Smooth muscle cell (in vitro differentiated cells): ENCODE data around the gene RPN2. TPM values are rescaled to one million over a fixed set of nuclear protein-coding genes. Genes with fewer than 3 reads are reported as not detected.

ENCODE experiments used
- DNase-seq: peaks from one replicate; lab custom pipeline; 2025; ENCODE audit not compliant: unreplicated experiment; lab: John Stamatoyannopoulos, UW
- H2AFZ ChIP-seq: fragments of 200-600 bp; sonication (generic); 2 replicates; pipeline ENCODE4 v1.6.0; 2016; ENCODE audit warnings: antibody characterized with exemption, low read depth, mild to moderate bottlenecking
- H3F3A ChIP-seq: fragments of 200-600 bp; sonication (generic); 2 replicates; pipeline ENCODE4 v1.6.0; 2017; ENCODE audit warnings: antibody characterized with exemption, low read depth
- H3K27ac ChIP-seq: fragments of 200-600 bp; sonication (generic); 2 replicates; pipeline ENCODE4 v1.5.1; 2016; ENCODE audit warnings: low read depth, mild to moderate bottlenecking
- H3K27me3 ChIP-seq: fragments of 200-600 bp; sonication (generic); 2 replicates; pipeline ENCODE4 v1.6.1; 2016; ENCODE audit warnings: low read depth, mild to moderate bottlenecking
- H3K36me3 ChIP-seq: fragments of 200-600 bp; sonication (generic); 2 replicates; pipeline ENCODE4 v1.5.1; 2016; ENCODE audit warnings: low read depth
- H3K4me1 ChIP-seq: fragments of 200-600 bp; sonication (generic); 2 replicates; pipeline ENCODE4 v1.5.1; 2016; ENCODE audit warnings: low read depth
- H3K4me2 ChIP-seq: fragments of 200-600 bp; sonication (generic); 2 replicates; pipeline ENCODE4 v1.6.0; 2016; ENCODE audit warnings: mild to moderate bottlenecking
- H3K4me3 ChIP-seq: fragments of 200-600 bp; sonication (generic); 2 replicates; pipeline ENCODE4 v1.5.1; 2016; ENCODE audit warnings: mild to moderate bottlenecking
- H3K79me2 ChIP-seq: fragments of 200-600 bp; sonication (generic); 2 replicates; pipeline ENCODE4 v1.6.0; 2016; ENCODE audit warnings: low read depth, mild to moderate bottlenecking
- H3K9ac ChIP-seq: fragments of 200-600 bp; sonication (generic); 2 replicates; pipeline ENCODE4 v1.6.0; 2016; ENCODE audit warnings: low read depth
- H3K9me3 ChIP-seq: fragments of 200-600 bp; sonication (generic); replicated peaks from 2 replicates; pipeline ENCODE4 v1.5.1; 2016; ENCODE audit warnings: low read depth
- H4K20me1 ChIP-seq: fragments of 200-600 bp; sonication (generic); 2 replicates; pipeline ENCODE4 v1.6.0; 2016; ENCODE audit warnings: low read depth
- WGBS: methylation state at CpG from one replicate; pipeline ENCODE4 v1.1.7; 2016; ENCODE audit warnings: low lambda C conversion rate; 5-methylcytosine and 5-hydroxymethylcytosine counted together
- polyA plus RNA-seq: library from polyadenylated mRNA; unstranded; fragments of >200 nt; fragmentation: Nextera tagmentation; extraction: Ambion mirVana; gene quantifications from 2 replicates; pipeline ENCODE4 v1.2.1, GENCODE V29; 2016
- total RNA-seq: library from RNA; depleted of rRNA; stranded (reverse); fragments of >200 nt; gene quantifications from 2 replicates; pipeline ENCODE4 v1.2.3, GENCODE V29; 2014
- TF ChIP-seq, protein P1 (sequence below): fragments of 200-600 bp; sonication (generic); IDR thresholded peaks from 2 replicates; pipeline ENCODE4 v1.5.1; 2017; ENCODE audit warnings: borderline replicate concordance, mild to moderate bottlenecking, antibody characterized with exemption; ENCODE audit not compliant: insufficient read depth, poor library complexity, severe bottlenecking

RPN2 gene
- total and polyA plus RNA-seq, 2 experiments from 2014 or later: 325 to 372 TPM

DNA sequence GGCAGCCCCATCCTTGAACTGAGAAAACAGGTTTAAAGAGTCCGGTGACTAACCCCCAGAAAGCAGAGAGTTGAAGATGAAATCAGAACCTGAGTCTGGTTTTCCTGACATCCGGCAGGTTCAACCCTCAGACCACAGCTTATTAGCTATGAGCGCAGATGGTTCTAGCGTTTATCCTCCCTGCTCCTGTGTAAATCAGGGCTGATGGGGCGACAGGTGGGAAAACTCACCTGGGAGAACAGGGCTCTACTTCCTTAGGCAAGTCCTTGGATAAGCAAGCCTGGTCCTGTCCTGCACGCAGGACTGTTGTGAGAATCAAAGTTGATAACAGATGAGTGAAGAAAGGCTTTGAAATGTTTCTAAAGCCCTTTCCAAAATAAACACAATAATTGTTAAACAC is 51.1 kb downstream of the RPN2 start:
- H4K20me1 ChIP-seq: peaks cover 3% of the 10 kb centered on the region
- H3K9ac ChIP-seq: no peak overlapping the region
- H3F3A ChIP-seq: no peaks in the 10 kb centered on the region
- TF ChIP-seq, protein P1, sequence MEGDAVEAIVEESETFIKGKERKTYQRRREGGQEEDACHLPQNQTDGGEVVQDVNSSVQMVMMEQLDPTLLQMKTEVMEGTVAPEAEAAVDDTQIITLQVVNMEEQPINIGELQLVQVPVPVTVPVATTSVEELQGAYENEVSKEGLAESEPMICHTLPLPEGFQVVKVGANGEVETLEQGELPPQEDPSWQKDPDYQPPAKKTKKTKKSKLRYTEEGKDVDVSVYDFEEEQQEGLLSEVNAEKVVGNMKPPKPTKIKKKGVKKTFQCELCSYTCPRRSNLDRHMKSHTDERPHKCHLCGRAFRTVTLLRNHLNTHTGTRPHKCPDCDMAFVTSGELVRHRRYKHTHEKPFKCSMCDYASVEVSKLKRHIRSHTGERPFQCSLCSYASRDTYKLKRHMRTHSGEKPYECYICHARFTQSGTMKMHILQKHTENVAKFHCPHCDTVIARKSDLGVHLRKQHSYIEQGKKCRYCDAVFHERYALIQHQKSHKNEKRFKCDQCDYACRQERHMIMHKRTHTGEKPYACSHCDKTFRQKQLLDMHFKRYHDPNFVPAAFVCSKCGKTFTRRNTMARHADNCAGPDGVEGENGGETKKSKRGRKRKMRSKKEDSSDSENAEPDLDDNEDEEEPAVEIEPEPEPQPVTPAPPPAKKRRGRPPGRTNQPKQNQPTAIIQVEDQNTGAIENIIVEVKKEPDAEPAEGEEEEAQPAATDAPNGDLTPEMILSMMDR: no peak
- H3K27me3 ChIP-seq: no peaks in the 10 kb centered on the region
- peak overlapping the region; percentile 74 for H3K27ac ChIP-seq
- H3K4me2 ChIP-seq: no peak overlapping the region
- no peak for DNase-seq
- no peaks in the 10 kb centered on the region for H3K79me2 ChIP-seq
- peaks cover 28% of the 10 kb centered on the region for H3K4me1 ChIP-seq
- peaks cover 21% of the 10 kb centered on the region for H3K36me3 ChIP-seq
- no peaks in the 10 kb centered on the region for H3K9me3 ChIP-seq
- H2AFZ ChIP-seq: no peak overlapping the region
- H3K4me3 ChIP-seq: no peak overlapping the region
- WGBS: 80% methylated on average over 6 of the region's 6 CpGs

DNA sequence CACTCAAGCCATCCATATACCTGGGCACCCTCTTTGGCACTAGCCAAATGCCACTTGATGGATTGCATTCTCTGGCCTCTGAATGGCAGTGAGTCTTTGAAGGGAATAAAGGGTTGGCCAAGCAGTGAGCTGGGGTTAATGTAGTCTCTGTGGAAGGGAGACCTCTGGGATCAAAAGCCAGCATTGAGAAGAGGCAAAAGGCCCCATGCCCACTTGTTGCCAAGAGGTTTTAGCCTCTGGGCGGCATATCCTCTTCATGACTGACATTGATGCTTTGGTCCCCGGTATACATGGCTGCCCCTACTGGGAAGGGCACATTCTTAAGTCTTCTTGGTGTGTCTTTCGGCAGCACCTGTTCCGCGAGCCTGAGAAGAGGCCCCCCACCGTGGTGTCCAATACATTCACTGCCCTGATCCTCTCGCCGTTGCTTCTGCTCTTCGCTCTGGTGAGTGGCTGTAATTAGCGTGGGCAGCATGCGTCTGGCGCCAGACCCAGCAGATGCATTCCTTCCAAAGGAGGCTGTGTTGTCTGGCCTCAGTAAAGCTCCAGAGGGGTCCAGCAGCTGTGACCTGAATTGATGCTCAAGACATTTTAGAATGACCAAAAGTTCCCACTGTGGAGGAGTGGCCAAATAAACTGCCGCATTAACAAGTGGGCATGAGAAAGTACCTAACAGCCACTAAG is 53.0 kb downstream of the RPN2 start:
- 82% methylated on average over 13 of the region's 13 CpGs for WGBS
- Histone ChIP-seq H3K9me3 (no peaks in the 10 kb centered on the region), H4K20me1 (peaks cover 3% of the 10 kb centered on the region), H3K27ac (no peak overlapping the region), H3K36me3 (peaks cover 15% of the 10 kb centered on the region), H3K4me2 (no peak overlapping the region), H3K4me3 (no peak overlapping the region), H3K9ac (no peak overlapping the region), H3F3A (no peaks in the 10 kb centered on the region), H3K27me3 (no peaks in the 10 kb centered on the region), H2AFZ (no peak overlapping the region), H3K4me1 (peaks cover 24% of the 10 kb centered on the region), H3K79me2 (no peaks in the 10 kb centered on the region)
- TF ChIP-seq, protein P1: no peak
- no peak for DNase-seq

DNA sequence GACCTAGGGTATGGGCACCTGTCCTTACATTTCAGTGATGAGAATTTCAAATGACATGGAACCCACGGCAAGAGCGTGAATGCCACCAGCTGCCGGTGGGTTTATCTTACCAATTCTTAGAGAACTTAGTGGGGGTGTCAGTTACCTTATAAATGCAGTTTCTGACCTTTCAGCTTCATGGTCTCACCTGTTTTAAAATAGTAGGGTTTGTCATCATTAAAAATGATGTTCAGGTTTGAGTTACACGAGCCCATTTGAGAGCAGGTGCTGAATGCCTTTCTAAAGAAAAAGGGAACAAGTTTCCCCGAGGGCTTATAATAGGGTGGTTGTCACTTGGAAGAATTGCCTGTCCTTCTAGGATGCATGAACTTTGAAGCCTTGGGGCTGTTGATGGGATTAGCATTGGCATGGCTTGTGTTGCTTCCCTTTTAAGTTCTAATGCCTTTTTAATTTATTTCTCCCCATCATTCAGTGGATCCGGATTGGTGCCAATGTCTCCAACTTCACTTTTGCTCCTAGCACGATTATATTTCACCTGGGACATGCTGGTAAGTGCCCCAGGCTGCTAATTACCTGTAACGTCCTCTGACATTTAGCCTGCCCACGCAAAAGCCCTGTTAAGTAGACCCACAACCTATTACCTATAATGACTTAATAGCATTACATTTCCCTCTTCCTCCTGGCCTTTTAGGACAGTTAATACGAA is 54.6 kb downstream of the RPN2 start:
- H3K36me3 ChIP-seq: peaks cover 19% of the 10 kb centered on the region
- H3K4me1 ChIP-seq: peaks cover 13% of the 10 kb centered on the region
- no peaks in the 10 kb centered on the region for H3K9me3 ChIP-seq
- TF ChIP-seq, protein P1: no peak
- H3K27ac ChIP-seq: no peak overlapping the region
- no peaks in the 10 kb centered on the region for H3F3A ChIP-seq
- no peak overlapping the region for H3K4me3 ChIP-seq
- H3K4me2 ChIP-seq: no peak overlapping the region
- H3K79me2 ChIP-seq: no peaks in the 10 kb centered on the region
- H4K20me1 ChIP-seq: peaks cover 8% of the 10 kb centered on the region
- no peaks in the 10 kb centered on the region for H3K27me3 ChIP-seq
- no peak overlapping the region for H3K9ac ChIP-seq
- no peak for DNase-seq
- 85% methylated on average over 10 of the region's 10 CpGs for whole genome bisulfite sequencing
- no peak overlapping the region for H2AFZ ChIP-seq

DNA sequence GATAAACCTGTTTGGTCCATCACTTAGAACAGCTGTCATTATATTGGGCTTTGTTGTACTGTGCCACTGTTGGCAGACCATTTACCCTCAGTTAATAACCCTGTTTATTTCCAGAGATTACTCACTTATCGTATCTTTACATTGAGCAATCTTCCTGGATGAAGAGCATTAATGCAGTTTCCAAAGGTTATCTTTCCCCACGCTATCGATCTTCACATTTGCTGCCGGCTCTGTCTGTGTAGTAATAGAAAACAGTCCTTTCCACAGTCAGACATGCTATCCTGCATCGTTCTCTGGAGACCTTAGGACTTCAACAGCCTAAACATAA is 55.1 kb downstream of the RPN2 start:
- Histone ChIP-seq H3K4me2 (no peak overlapping the region), H4K20me1 (peaks cover 8% of the 10 kb centered on the region), H3K9ac (no peak overlapping the region), H3K27ac (no peak overlapping the region), H3K4me3 (no peak overlapping the region), H3K36me3 (peaks cover 19% of the 10 kb centered on the region), H3K4me1 (peaks cover 8% of the 10 kb centered on the region), H3K9me3 (no peaks in the 10 kb centered on the region), H3K27me3 (no peaks in the 10 kb centered on the region), H2AFZ (no peak overlapping the region), H3K79me2 (no peaks in the 10 kb centered on the region), H3F3A (no peaks in the 10 kb centered on the region)
- no peak for DNase-seq
- 78% methylated on average over 5 of the region's 5 CpGs for WGBS
- TF ChIP-seq, protein P1: no peak
